ENCODE results near the gene DOK7.

Gene DOK7

GRCh38 chr4:3527914-3528876, 65.1 kb downstream of the DOK7 start:
- DNase-seq (ENCODE audit: low read depth, low spot score), result no peak
- TF ChIP-seq SUZ12 (IDR thresholded peaks at IDR 0.05; ENCODE audit: extremely low read depth, insufficient read depth, insufficient read length) (no peak), YY1 (IDR thresholded peaks at IDR 0.05; ENCODE audit: insufficient read depth, insufficient read length) (no peak), ZNF274 (IDR thresholded peaks at IDR 0.05; ENCODE audit: low read depth, low read length) (no peak)
- Histone ChIP-seq H3K4me3 (ENCODE audit: insufficient read length, low read depth) (no peak overlapping the region), H3K36me3 (ENCODE audit: insufficient read depth, insufficient read length, low read length) (peaks cover 77% of the 10 kb centered on the region), H3K4me1 (ENCODE audit: insufficient read depth, insufficient read length) (peaks cover 40% of the 10 kb centered on the region), H3K27me3 (ENCODE audit: insufficient read depth, insufficient read length) (peaks cover 18% of the 10 kb centered on the region), H3K9me3 (ENCODE audit: insufficient read depth, low read length) (no peaks in the 10 kb centered on the region), H3K9ac (ENCODE audit: insufficient read length, low read depth) (no peak overlapping the region)

GRCh38 chr4:3529363-3529762, 66.3 kb downstream of the DOK7 start:
- peaks cover 30% of the 10 kb centered on the region for H3K27me3 ChIP-seq (ENCODE audit: insufficient read depth, insufficient read length)
- H3K4me3 ChIP-seq (ENCODE audit: insufficient read length, low read depth), result no peak overlapping the region
- TF ChIP-seq ZNF274 (IDR thresholded peaks at IDR 0.05; ENCODE audit: low read depth, low read length), result no peak
- no peak for TF ChIP-seq SUZ12 (IDR thresholded peaks at IDR 0.05; ENCODE audit: extremely low read depth, insufficient read depth, insufficient read length)
- TF ChIP-seq YY1 (IDR thresholded peaks at IDR 0.05; ENCODE audit: insufficient read depth, insufficient read length), result no peak
- H3K9me3 ChIP-seq (ENCODE audit: insufficient read depth, low read length), result no peaks in the 10 kb centered on the region
- peaks cover 45% of the 10 kb centered on the region for H3K4me1 ChIP-seq (ENCODE audit: insufficient read depth, insufficient read length)
- DNase-seq (ENCODE audit: low read depth, low spot score), result no peak
- H3K36me3 ChIP-seq (ENCODE audit: insufficient read depth, insufficient read length, low read length), result peaks cover 66% of the 10 kb centered on the region
- H3K9ac ChIP-seq (ENCODE audit: insufficient read length, low read depth), result no peak overlapping the region

GRCh38 chr4:3530051-3530450, 66.9 kb downstream of the DOK7 start:
- Histone ChIP-seq H3K9me3 (ENCODE audit: insufficient read depth, low read length) (no peaks in the 10 kb centered on the region), H3K27me3 (ENCODE audit: insufficient read depth, insufficient read length) (peaks cover 34% of the 10 kb centered on the region), H3K36me3 (ENCODE audit: insufficient read depth, insufficient read length, low read length) (peaks cover 59% of the 10 kb centered on the region), H3K9ac (ENCODE audit: insufficient read length, low read depth) (no peak overlapping the region), H3K4me1 (ENCODE audit: insufficient read depth, insufficient read length) (peaks cover 45% of the 10 kb centered on the region), H3K4me3 (ENCODE audit: insufficient read length, low read depth) (no peak overlapping the region)
- TF ChIP-seq YY1 (IDR thresholded peaks at IDR 0.05; ENCODE audit: insufficient read depth, insufficient read length) (no peak), SUZ12 (IDR thresholded peaks at IDR 0.05; ENCODE audit: extremely low read depth, insufficient read depth, insufficient read length) (no peak), ZNF274 (IDR thresholded peaks at IDR 0.05; ENCODE audit: low read depth, low read length) (no peak)
- DNase-seq (ENCODE audit: low read depth, low spot score), result no peak

- H3K4me1 ChIP-seq (ENCODE audit: insufficient read depth, insufficient read length), result peaks cover 45% of the 10 kb centered on the region
- peak overlapping the region; percentile 97 for H3K9ac ChIP-seq (ENCODE audit: insufficient read length, low read depth)
- no peak for TF ChIP-seq SUZ12 (IDR thresholded peaks at IDR 0.05; ENCODE audit: extremely low read depth, insufficient read depth, insufficient read length)
- no peak for TF ChIP-seq YY1 (IDR thresholded peaks at IDR 0.05; ENCODE audit: insufficient read depth, insufficient read length)
- TF ChIP-seq ZNF274 (IDR thresholded peaks at IDR 0.05; ENCODE audit: low read depth, low read length), result no peak
- peak overlapping the region; percentile 97 for H3K4me3 ChIP-seq (ENCODE audit: insufficient read length, low read depth)
- H3K9me3 ChIP-seq (ENCODE audit: insufficient read depth, low read length), result no peaks in the 10 kb centered on the region
- H3K36me3 ChIP-seq (ENCODE audit: insufficient read depth, insufficient read length, low read length), result peaks cover 52% of the 10 kb centered on the region
- no peak for DNase-seq (ENCODE audit: low read depth, low spot score)
- H3K27me3 ChIP-seq (ENCODE audit: insufficient read depth, insufficient read length), result peaks cover 34% of the 10 kb centered on the region
Observed at GRCh38 chr4:3530663-3531254, 67.7 kb downstream of the DOK7 start.

- peaks cover 34% of the 10 kb centered on the region for H3K27me3 ChIP-seq (ENCODE audit: insufficient read depth, insufficient read length)
- TF ChIP-seq YY1 (IDR thresholded peaks at IDR 0.05; ENCODE audit: insufficient read depth, insufficient read length), result no peak
- H3K36me3 ChIP-seq (ENCODE audit: insufficient read depth, insufficient read length, low read length), result peaks cover 47% of the 10 kb centered on the region
- no peak for DNase-seq (ENCODE audit: low read depth, low spot score)
- H3K4me3 ChIP-seq (ENCODE audit: insufficient read length, low read depth), result peak overlapping the region; percentile 97
- peaks cover 41% of the 10 kb centered on the region for H3K4me1 ChIP-seq (ENCODE audit: insufficient read depth, insufficient read length)
- peak overlapping the region; percentile 97 for H3K9ac ChIP-seq (ENCODE audit: insufficient read length, low read depth)
- H3K9me3 ChIP-seq (ENCODE audit: insufficient read depth, low read length), result no peaks in the 10 kb centered on the region
Observed at GRCh38 chr4:3531318-3531878, 68.3 kb downstream of the DOK7 start.

GRCh38 chr4:3531879-3532750, 69.0 kb downstream of the DOK7 start, which contains the start of gene LRPAP1:
Gene LRPAP1, minus strand, starts transcription at chr4:3532422. Its CDS starts 10 bp downstream, at chr4:3532412.
- peaks cover 41% of the 10 kb centered on the region for H3K36me3 ChIP-seq (ENCODE audit: insufficient read depth, insufficient read length, low read length)
- peaks cover 34% of the 10 kb centered on the region for H3K27me3 ChIP-seq (ENCODE audit: insufficient read depth, insufficient read length)
- DNase-seq (ENCODE audit: low read depth, low spot score), result peak; percentile 92
- TF ChIP-seq ZNF274 (IDR thresholded peaks at IDR 0.05; ENCODE audit: low read depth, low read length) (no peak), YY1 (IDR thresholded peaks at IDR 0.05; ENCODE audit: insufficient read depth, insufficient read length) (peak; percentile 83)
- peaks cover 35% of the 10 kb centered on the region for H3K4me1 ChIP-seq (ENCODE audit: insufficient read depth, insufficient read length)
- H3K9ac ChIP-seq (ENCODE audit: insufficient read length, low read depth), result peak within 1 kb of the TSS; percentile 97
- H3K9me3 ChIP-seq (ENCODE audit: insufficient read depth, low read length), result no peaks in the 10 kb centered on the region
- H3K4me3 ChIP-seq (ENCODE audit: insufficient read length, low read depth), result peak within 1 kb of the TSS; percentile 97
